HUES6 (cell line): ENCODE results near the gene RPL19.
"Not testable (repeated sequence)": the region's sequence is repeated elsewhere in the genome, so short reads cannot be mapped to it uniquely, and the experiment has no call there.

Experiments used
- H3K27ac ChIP-seq: 2 replicates; pipeline ENCODE4 v1.7.0; 2013; ENCODE audit warnings: low read depth, mild to moderate bottlenecking, low read length, inconsistent platforms
- H3K27me3 ChIP-seq: 2 replicates; pipeline ENCODE4 v1.6.1; 2013; ENCODE audit warnings: low read length; ENCODE audit not compliant: control insufficient read depth, insufficient read depth
- H3K36me3 ChIP-seq: 2 replicates; pipeline ENCODE4 v1.6.1; 2013; ENCODE audit warnings: low read length; ENCODE audit not compliant: control insufficient read depth, insufficient read depth
- H3K4me1 ChIP-seq: 2 replicates; pipeline ENCODE4 v1.6.1; 2013; ENCODE audit warnings: low read length; ENCODE audit not compliant: control insufficient read depth, insufficient read depth
- H3K4me3 ChIP-seq: 2 replicates; pipeline ENCODE4 v1.5.1; 2013; ENCODE audit warnings: low read depth, low read length
- H3K9ac ChIP-seq: one replicate; pipeline ENCODE4 v1.6.1; 2013; ENCODE audit warnings: mild to moderate bottlenecking, low read length
- H3K9me3 ChIP-seq: 2 replicates; pipeline ENCODE4 v1.6.1; 2013; ENCODE audit warnings: low read depth, low read length; ENCODE audit not compliant: control insufficient read depth, insufficient read depth

Gene RPL19

GRCh38 chr17:39165178-39165840, 34.8 kb upstream of the RPL19 start:
- H3K27ac ChIP-seq, result no peak overlapping the region
- H3K36me3 ChIP-seq, result no peaks in the 10 kb centered on the region
- peak overlapping the region; percentile 75 for H3K4me3 ChIP-seq

GRCh38 chr17:39165841-39166349, 34.2 kb upstream of the RPL19 start, which contains the start of gene ARL5C:
Gene ARL5C, minus strand, starts transcription at chr17:39166161. Its CDS starts 401 bp downstream, at chr17:39165760.
- H3K9ac ChIP-seq, result no peak within 1 kb of the TSS
- H3K27ac ChIP-seq, result no peak within 1 kb of the TSS
- H3K27me3 ChIP-seq, result peaks cover 21% of the 10 kb centered on the region
- peaks cover 25% of the 10 kb centered on the region for H3K4me1 ChIP-seq
- H3K4me3 ChIP-seq, result peak within 1 kb of the TSS; percentile 75
- no peaks in the 10 kb centered on the region for H3K36me3 ChIP-seq
- no peaks in the 10 kb centered on the region for H3K9me3 ChIP-seq

More at GRCh38 chr17:39165178-39165840, 34.8 kb upstream of the RPL19 start:
- no peaks in the 10 kb centered on the region for H3K9me3 ChIP-seq
- H3K4me1 ChIP-seq, result peaks cover 25% of the 10 kb centered on the region
- peaks cover 21% of the 10 kb centered on the region for H3K27me3 ChIP-seq
- no peak overlapping the region for H3K9ac ChIP-seq

- Histone ChIP-seq H3K36me3 (no peaks in the 10 kb centered on the region), H3K4me3 (peak overlapping the region; percentile 75; the same call in 1 of the 2 replicates), H3K9me3 (no peaks in the 10 kb centered on the region), H3K27me3 (peaks cover 21% of the 10 kb centered on the region), H3K4me1 (peaks cover 26% of the 10 kb centered on the region), H3K27ac (no peak overlapping the region), H3K9ac (no peak overlapping the region)
These were observed 33.4 kb upstream of the RPL19 start for GRCh38 chr17:39166437-39167335.

- no peak overlapping the region for H3K27ac ChIP-seq
- H3K4me3 ChIP-seq, result no peak overlapping the region; the same call in 1 of the 2 replicates
These were observed 32.6 kb upstream of the RPL19 start for GRCh38 chr17:39167476-39167875.

GRCh38 chr17:39168503-39168902, 31.6 kb upstream of the RPL19 start:
- H3K4me3 ChIP-seq, H3K27ac ChIP-seq, H3K9me3 ChIP-seq, H3K36me3 ChIP-seq, H3K9ac ChIP-seq: not testable (repeated sequence)
- H3K4me1 ChIP-seq, result peaks cover 35% of the 10 kb centered on the region
- H3K27me3 ChIP-seq, result peaks cover 21% of the 10 kb centered on the region

More at GRCh38 chr17:39167476-39167875, 32.6 kb upstream of the RPL19 start:
- H3K9me3 ChIP-seq, result no peaks in the 10 kb centered on the region
- no peaks in the 10 kb centered on the region for H3K36me3 ChIP-seq
- H3K4me1 ChIP-seq, result peaks cover 32% of the 10 kb centered on the region
- H3K27me3 ChIP-seq, result peaks cover 21% of the 10 kb centered on the region
- no peak overlapping the region for H3K9ac ChIP-seq

GRCh38 chr17:39169101-39169500, 31.0 kb upstream of the RPL19 start:
- Histone ChIP-seq H3K4me3 (no peak overlapping the region), H3K27me3 (peaks cover 21% of the 10 kb centered on the region), H3K36me3 (no peaks in the 10 kb centered on the region), H3K4me1 (peaks cover 33% of the 10 kb centered on the region), H3K27ac (no peak overlapping the region), H3K9ac (no peak overlapping the region), H3K9me3 (no peaks in the 10 kb centered on the region)

- Histone ChIP-seq H3K4me1 (peaks cover 36% of the 10 kb centered on the region), H3K36me3 (no peaks in the 10 kb centered on the region), H3K27ac (no peak overlapping the region), H3K4me3 (no peak overlapping the region), H3K9me3 (no peaks in the 10 kb centered on the region), H3K27me3 (peaks cover 21% of the 10 kb centered on the region), H3K9ac (no peak overlapping the region)
These were observed 30.6 kb upstream of the RPL19 start for GRCh38 chr17:39169518-39169917.

GRCh38 chr17:39170109-39170508, 30.0 kb upstream of the RPL19 start:
- Histone ChIP-seq H3K9ac (no peak overlapping the region), H3K9me3 (no peaks in the 10 kb centered on the region), H3K4me3 (no peak overlapping the region), H3K27me3 (peaks cover 18% of the 10 kb centered on the region), H3K4me1 (peaks cover 39% of the 10 kb centered on the region), H3K27ac (no peak overlapping the region), H3K36me3 (no peaks in the 10 kb centered on the region)

GRCh38 chr17:39170558-39170957, 29.5 kb upstream of the RPL19 start:
- peaks cover 39% of the 10 kb centered on the region for H3K4me1 ChIP-seq
- no peak overlapping the region for H3K27ac ChIP-seq
- H3K9ac ChIP-seq, result no peak overlapping the region
- H3K36me3 ChIP-seq, result no peaks in the 10 kb centered on the region
- no peaks in the 10 kb centered on the region for H3K9me3 ChIP-seq
- H3K4me3 ChIP-seq, result no peak overlapping the region
- peaks cover 14% of the 10 kb centered on the region for H3K27me3 ChIP-seq

GRCh38 chr17:39171933-39172332, 28.1 kb upstream of the RPL19 start:
- Histone ChIP-seq H3K27ac (no peak overlapping the region), H3K36me3 (0 out of 2 replicates have a peak, but pooled peaks cover 4% of the 10 kb centered on the region), H3K4me1 (peaks cover 25% of the 10 kb centered on the region), H3K27me3 (no peaks in the 10 kb centered on the region), H3K9me3 (no peaks in the 10 kb centered on the region), H3K9ac (no peak overlapping the region), H3K4me3 (no peak overlapping the region)

GRCh38 chr17:39173080-39173479, 27.0 kb upstream of the RPL19 start:
- Histone ChIP-seq H3K4me1 (peaks cover 22% of the 10 kb centered on the region), H3K27ac (no peak overlapping the region), H3K9ac (no peak overlapping the region), H3K4me3 (no peak overlapping the region), H3K9me3 (no peaks in the 10 kb centered on the region), H3K27me3 (no peaks in the 10 kb centered on the region), H3K36me3 (peaks cover 4% of the 10 kb centered on the region; the same call in 1 of the 2 replicates)
